GM18498 (cell line): Measurements from ENCODE around the gene PGAP1.
A peak's percentile ranks its signal among the peaks of the same experiment; 100 is the strongest.
"Not testable (repeated sequence)": the region's sequence is repeated elsewhere in the genome, so short reads cannot be mapped to it uniquely, and the experiment has no call there.

Experiments
- ATAC-seq: cut with Tn5 transposase; IDR thresholded peaks from one replicate; pipeline ENCODE4 v1.9.1; 2021; ENCODE audit warnings: mild to moderate bottlenecking, moderate library complexity; ENCODE audit not compliant: unreplicated experiment

The PGAP1 gene

GRCh38 chr2:196951973-196952372 is 25.5 kb upstream of the PGAP1 start:
- ATAC-seq: no peak

DNA sequence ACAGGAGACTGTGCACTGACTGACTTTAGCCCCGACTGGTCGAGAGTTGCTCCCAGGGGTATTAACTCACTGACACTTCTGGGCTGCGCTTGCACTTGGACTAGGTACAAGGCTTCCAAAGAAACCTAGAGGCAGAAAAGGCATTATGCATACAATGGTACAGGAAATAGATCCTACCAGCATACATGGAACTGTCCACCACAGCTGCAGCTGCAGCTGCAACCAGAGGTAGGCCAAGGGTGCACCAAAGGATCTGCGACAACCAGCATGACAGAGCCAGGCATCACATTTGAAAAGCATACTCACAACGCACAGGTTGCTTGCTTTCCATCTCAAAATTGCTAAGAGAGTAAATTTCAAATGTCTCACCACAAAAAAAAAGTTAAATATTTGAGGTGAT is 22.6 kb upstream of the PGAP1 start:
- no peak for ATAC-seq

- peak; percentile 97 for ATAC-seq
These were observed 18.1 kb upstream of the PGAP1 start for GRCh38 chr2:196944570-196944969.

- ATAC-seq: no peak
These were observed 15.0 kb upstream of the PGAP1 start for GRCh38 chr2:196941398-196942078.

DNA sequence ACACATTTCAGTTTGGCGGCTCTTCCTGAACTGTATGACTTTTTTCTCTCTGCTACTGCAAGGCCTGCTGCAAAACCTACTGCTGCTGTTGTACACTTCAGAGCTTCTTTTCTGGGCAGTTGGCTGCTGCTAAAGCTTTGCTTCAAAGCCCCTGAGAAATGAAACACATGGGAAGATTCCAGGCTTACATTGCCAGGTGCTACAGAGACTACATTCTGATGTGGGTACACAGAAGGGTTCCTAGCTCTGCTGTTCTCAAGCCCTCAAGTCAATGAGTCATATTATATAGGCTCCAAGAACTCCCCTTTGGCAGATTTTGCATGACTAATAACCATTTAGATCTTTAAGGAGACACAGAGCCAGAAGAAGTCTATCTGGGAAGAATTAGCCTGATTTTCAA is 12.9 kb upstream of the PGAP1 start:
- ATAC-seq: no peak

DNA sequence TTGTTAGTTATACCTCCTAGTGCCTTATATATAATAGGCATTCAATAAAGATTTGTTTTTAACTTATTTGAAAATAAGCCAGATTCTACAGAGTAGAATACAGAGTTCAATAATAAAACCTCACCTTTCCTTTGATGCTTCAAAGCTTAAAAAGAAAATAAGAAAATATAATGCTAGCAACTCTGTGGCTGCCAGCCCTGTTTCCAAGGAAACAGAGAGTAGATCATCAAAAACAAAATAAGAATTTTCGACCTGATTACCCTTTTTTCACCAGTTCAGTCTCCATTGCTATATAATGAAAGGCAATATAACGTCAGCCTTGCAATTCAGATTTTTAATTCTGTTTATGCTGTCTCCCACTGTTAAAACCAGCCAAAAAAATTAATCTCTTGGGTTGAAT is 8.9 kb upstream of the PGAP1 start:
- ATAC-seq: no peak

DNA sequence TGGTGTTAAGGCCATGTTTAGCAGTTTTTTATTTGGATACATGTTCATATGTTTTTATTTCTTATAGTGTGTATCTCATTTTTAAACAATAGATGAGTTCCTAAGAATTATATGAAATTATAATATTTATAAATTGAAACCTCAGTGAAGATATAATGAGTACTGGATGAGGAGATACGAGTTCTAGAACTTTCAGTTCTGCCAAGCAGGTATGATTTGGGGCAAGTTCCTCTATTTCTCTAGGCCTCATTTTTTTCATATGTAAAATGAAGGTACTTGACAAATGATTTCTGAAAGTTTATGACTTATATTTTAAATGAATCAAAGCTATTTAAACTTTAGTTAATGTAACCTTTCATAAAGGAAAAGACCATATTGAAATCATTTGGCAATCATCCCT is 8.2 kb upstream of the PGAP1 start:
- ATAC-seq: no peak

GRCh38 chr2:196931555-196931954 is 5.0 kb upstream of the PGAP1 start:
- no peak for ATAC-seq

DNA sequence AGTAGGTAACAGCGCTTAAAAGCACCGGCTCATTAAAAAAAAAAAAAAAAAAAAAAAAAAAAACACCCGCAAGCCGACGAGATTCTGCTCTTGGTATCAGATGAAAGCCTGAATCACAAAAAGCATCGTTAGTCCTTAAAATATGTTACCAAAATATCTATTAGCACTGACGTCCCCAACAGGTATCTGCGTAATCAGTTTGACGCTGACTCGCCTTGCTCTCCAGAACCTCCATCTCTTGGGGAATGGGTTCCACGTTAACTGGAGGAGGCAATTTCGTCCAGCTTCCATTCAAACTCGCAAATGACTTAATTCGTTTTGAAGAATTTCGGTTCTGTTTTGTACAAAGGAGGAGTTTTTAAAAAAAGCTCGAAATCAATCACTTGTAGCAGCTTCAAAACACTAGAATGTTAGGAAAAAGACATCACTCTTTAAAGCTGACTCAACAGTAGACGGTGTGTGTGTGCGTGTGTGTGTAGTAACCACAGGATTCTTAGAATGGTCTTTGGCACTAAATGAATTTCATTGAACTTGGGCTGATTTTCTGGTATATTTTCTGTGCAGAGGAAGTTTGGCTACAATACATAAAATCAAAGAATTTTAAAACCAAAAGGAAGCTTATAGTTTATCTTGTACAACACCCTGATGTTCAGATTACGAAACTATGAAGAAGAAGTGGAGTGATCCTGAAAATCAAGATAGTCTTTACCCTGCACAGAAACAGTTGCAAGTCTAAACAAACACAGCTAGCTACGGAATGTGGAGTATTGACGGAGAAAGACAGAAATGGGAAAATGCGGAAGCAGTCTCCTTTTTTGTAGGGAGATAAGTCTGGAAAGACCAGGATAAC is 1.1 kb upstream of the PGAP1 start:
- no peak for ATAC-seq

GRCh38 chr2:196925768-196926561 is 542 bp downstream of the PGAP1 start:
- ATAC-seq: peak; percentile 34

- ATAC-seq: no peak
These were observed 1.3 kb downstream of the PGAP1 start for GRCh38 chr2:196925051-196925767.

GRCh38 chr2:196924051-196924450 is 2.5 kb downstream of the PGAP1 start:
- ATAC-seq: no peak

DNA sequence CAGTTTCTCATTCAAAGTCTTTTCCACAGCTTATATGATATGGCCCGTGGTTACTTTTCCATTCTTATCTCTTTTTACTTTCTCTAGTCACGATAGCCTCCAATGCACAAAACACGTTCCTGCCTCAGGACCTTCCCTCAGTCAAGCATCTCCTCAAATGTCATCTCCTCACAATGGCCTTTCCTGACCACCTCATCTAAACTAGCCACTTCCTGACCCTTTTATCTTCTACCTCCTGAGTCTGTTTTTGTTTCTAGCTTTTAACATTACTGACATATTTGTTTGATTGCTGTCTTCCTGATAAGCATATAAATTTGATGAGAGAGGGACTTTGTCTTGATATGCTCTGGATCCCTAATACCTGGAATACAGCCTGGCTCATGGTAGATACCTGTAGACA is 7.6 kb downstream of the PGAP1 start:
- ATAC-seq: no peak

GRCh38 chr2:196917802-196918201 is 8.7 kb downstream of the PGAP1 start:
- no peak for ATAC-seq

- peak; percentile 48 for ATAC-seq
These were observed 10.9 kb downstream of the PGAP1 start for GRCh38 chr2:196915507-196916189.

DNA sequence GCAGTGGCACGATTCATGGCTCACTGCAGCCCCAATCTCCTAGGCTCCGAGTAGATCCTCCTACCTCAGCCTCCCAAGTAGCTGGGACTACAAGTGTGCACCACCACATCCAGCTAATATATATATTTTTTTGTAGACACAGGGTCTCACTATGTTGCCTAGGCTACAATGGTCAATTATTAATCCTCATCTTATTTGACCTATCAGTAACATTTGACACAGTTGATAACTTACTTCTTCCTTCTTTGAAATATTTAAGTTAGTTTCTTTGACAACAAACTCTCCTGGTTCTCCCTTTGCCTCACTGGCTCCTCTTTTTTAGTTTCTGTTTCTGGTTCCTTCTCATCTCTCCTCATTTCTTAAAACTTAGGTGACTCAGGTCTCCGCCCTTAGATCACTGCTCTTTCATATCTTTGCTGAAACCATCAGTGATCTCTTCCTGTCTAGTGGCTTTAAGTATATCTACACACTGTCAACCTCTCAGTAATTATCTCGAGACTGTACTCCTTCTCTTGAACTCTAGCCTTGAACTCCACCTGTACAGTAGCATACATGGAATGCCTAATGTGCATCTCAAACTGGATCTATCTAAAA is 11.5 kb downstream of the PGAP1 start:
- peak; percentile 93 for ATAC-seq

- ATAC-seq: no peak
These were observed 12.8 kb downstream of the PGAP1 start for GRCh38 chr2:196913691-196914090.

DNA sequence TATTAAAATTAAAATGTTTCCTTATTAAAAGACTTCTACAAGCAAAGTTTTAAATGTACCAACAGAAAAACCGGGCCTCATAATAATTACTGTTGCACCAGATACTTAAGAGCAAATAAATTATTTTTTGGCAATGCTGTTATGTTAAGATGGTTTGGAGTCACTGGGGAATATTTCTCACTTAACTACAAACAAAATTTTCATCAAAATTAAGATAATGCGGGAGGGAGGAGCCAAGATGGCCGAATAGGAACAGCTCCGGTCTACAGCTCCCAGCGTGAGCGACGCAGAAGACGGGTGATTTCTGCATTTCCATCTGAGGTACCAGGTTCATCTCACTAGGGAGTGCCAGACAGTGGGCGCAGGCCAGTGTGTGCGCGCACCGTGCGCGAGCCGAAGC is 21.1 kb downstream of the PGAP1 start:
- ATAC-seq: not testable (repeated sequence)

DNA sequence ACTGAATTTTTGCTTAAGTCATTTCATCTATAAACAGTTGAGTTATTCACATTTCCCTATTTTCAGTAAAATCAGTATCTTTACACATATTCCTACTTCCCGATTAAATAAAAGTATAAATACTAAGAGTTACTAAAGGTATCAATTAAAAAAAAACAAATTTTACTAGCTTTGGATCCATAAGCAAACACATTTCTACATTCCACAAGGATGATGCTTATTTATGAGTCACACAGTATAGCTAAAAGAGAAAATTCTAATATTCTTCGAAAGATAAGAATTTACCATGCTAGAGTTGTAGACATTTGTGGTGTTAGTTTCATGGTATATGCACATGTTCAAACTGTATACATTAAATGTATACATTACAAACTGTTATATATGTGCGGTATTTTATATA is 23.7 kb downstream of the PGAP1 start:
- no peak for ATAC-seq

- ATAC-seq: no peak
These were observed 25.7 kb downstream of the PGAP1 start for GRCh38 chr2:196900843-196901242.
